ENCODE data around the gene CLCNKA.
"Not testable (repeated sequence)": the region's sequence is repeated elsewhere in the genome, so short reads cannot be mapped to it uniquely, and the experiment has no call there.

Gene CLCNKA

GRCh38 chr1:16032388-16033102 lies 10.7 kb downstream of the CLCNKA start:
- Mint-ChIP-seq H3K4me3 (no peak overlapping the region), H3K9me3 (no peaks in the 10 kb centered on the region), H3K27ac (no peak overlapping the region), H3K4me1 (ENCODE audit: low read depth) (no peaks in the 10 kb centered on the region), H3K27me3 (ENCODE audit: low read depth) (peaks cover 5% of the 10 kb centered on the region), H3K36me3 (ENCODE audit: low read depth) (no peaks in the 10 kb centered on the region)
- DNase-seq (ENCODE audit: low spot score), result peak; percentile 61

GRCh38 chr1:16033103-16033632 lies 11.3 kb downstream of the CLCNKA start:
- not testable (repeated sequence) for H3K4me3 Mint-ChIP-seq; H3K27ac Mint-ChIP-seq; H3K36me3 Mint-ChIP-seq (ENCODE audit: low read depth); DNase-seq (ENCODE audit: low spot score); H3K27me3 Mint-ChIP-seq (ENCODE audit: low read depth); H3K9me3 Mint-ChIP-seq; H3K4me1 Mint-ChIP-seq (ENCODE audit: low read depth)

GRCh38 chr1:16036461-16036860 lies 14.6 kb downstream of the CLCNKA start:
- H3K27me3 Mint-ChIP-seq (ENCODE audit: low read depth); DNase-seq (ENCODE audit: low spot score); H3K9me3 Mint-ChIP-seq; H3K4me1 Mint-ChIP-seq (ENCODE audit: low read depth); H3K27ac Mint-ChIP-seq; H3K4me3 Mint-ChIP-seq; H3K36me3 Mint-ChIP-seq (ENCODE audit: low read depth): not testable (repeated sequence)

- Mint-ChIP-seq H3K27ac (no peak overlapping the region), H3K9me3 (no peaks in the 10 kb centered on the region), H3K4me1 (ENCODE audit: low read depth) (no peaks in the 10 kb centered on the region), H3K27me3 (ENCODE audit: low read depth) (no peaks in the 10 kb centered on the region), H3K36me3 (ENCODE audit: low read depth) (no peaks in the 10 kb centered on the region), H3K4me3 (no peak overlapping the region)
- no peak for DNase-seq (ENCODE audit: low spot score)
These were observed 16.7 kb downstream of the CLCNKA start for GRCh38 chr1:16038620-16038912.

GRCh38 chr1:16039871-16040270 lies 18.0 kb downstream of the CLCNKA start:
- H3K27me3 Mint-ChIP-seq (ENCODE audit: low read depth); H3K9me3 Mint-ChIP-seq; H3K36me3 Mint-ChIP-seq (ENCODE audit: low read depth); H3K4me3 Mint-ChIP-seq; DNase-seq (ENCODE audit: low spot score); H3K4me1 Mint-ChIP-seq (ENCODE audit: low read depth); H3K27ac Mint-ChIP-seq: not testable (repeated sequence)

- H3K27ac Mint-ChIP-seq, result no peak overlapping the region
- H3K27me3 Mint-ChIP-seq (ENCODE audit: low read depth), result no peaks in the 10 kb centered on the region
- H3K4me3 Mint-ChIP-seq, result no peak overlapping the region
- no peaks in the 10 kb centered on the region for H3K4me1 Mint-ChIP-seq (ENCODE audit: low read depth)
- H3K9me3 Mint-ChIP-seq, result no peaks in the 10 kb centered on the region
- H3K36me3 Mint-ChIP-seq (ENCODE audit: low read depth), result no peaks in the 10 kb centered on the region
- DNase-seq (ENCODE audit: low spot score), result no peak
These were observed 19.4 kb downstream of the CLCNKA start for GRCh38 chr1:16041200-16041599.

GRCh38 chr1:16042096-16042495 lies 20.3 kb downstream of the CLCNKA start:
- Mint-ChIP-seq H3K4me1 (ENCODE audit: low read depth) (no peaks in the 10 kb centered on the region), H3K27ac (no peak overlapping the region), H3K4me3 (no peak overlapping the region), H3K36me3 (ENCODE audit: low read depth) (no peaks in the 10 kb centered on the region), H3K27me3 (ENCODE audit: low read depth) (no peaks in the 10 kb centered on the region), H3K9me3 (no peaks in the 10 kb centered on the region)
- no peak for DNase-seq (ENCODE audit: low spot score)

- not testable (repeated sequence) for H3K36me3 Mint-ChIP-seq (ENCODE audit: low read depth); DNase-seq (ENCODE audit: low spot score); H3K4me3 Mint-ChIP-seq; H3K27ac Mint-ChIP-seq; H3K27me3 Mint-ChIP-seq (ENCODE audit: low read depth); H3K4me1 Mint-ChIP-seq (ENCODE audit: low read depth); H3K9me3 Mint-ChIP-seq
These were observed 20.8 kb downstream of the CLCNKA start for GRCh38 chr1:16042654-16043053.

GRCh38 chr1:16043521-16043920 lies 21.7 kb downstream of the CLCNKA start, which contains the start of gene CLCNKB:
TSS of gene CLCNKB (plus strand) at chr1:16043782. CDS start at chr1:16044493, 711 bp downstream.
- no peak within 1 kb of the TSS for H3K4me3 Mint-ChIP-seq
- no peak for DNase-seq (ENCODE audit: low spot score)
- H3K4me1 Mint-ChIP-seq (ENCODE audit: low read depth), result no peaks in the 10 kb centered on the region
- no peak within 1 kb of the TSS for H3K27ac Mint-ChIP-seq
- no peaks in the 10 kb centered on the region for H3K9me3 Mint-ChIP-seq
- H3K27me3 Mint-ChIP-seq (ENCODE audit: low read depth), result peaks cover 3% of the 10 kb centered on the region
- H3K36me3 Mint-ChIP-seq (ENCODE audit: low read depth), result no peaks in the 10 kb centered on the region

- H3K4me3 Mint-ChIP-seq, result no peak overlapping the region
- no peaks in the 10 kb centered on the region for H3K4me1 Mint-ChIP-seq (ENCODE audit: low read depth)
- peaks cover 3% of the 10 kb centered on the region for H3K27me3 Mint-ChIP-seq (ENCODE audit: low read depth)
- DNase-seq (ENCODE audit: low spot score), result no peak
- no peak overlapping the region for H3K27ac Mint-ChIP-seq
- H3K9me3 Mint-ChIP-seq, result no peaks in the 10 kb centered on the region
- no peaks in the 10 kb centered on the region for H3K36me3 Mint-ChIP-seq (ENCODE audit: low read depth)
These were observed 22.1 kb downstream of the CLCNKA start for GRCh38 chr1:16043950-16044349.

- Mint-ChIP-seq H3K27me3 (ENCODE audit: low read depth) (peaks cover 11% of the 10 kb centered on the region), H3K4me3 (no peak overlapping the region), H3K4me1 (ENCODE audit: low read depth) (no peaks in the 10 kb centered on the region), H3K36me3 (ENCODE audit: low read depth) (no peaks in the 10 kb centered on the region), H3K27ac (no peak overlapping the region), H3K9me3 (no peaks in the 10 kb centered on the region)
- DNase-seq (ENCODE audit: low spot score), result no peak
These were observed 25.0 kb downstream of the CLCNKA start for GRCh38 chr1:16046842-16047241.

GRCh38 chr1:16047791-16048475 lies 26.1 kb downstream of the CLCNKA start:
- H3K4me3 Mint-ChIP-seq, result peak overlapping the region; percentile 21
- no peaks in the 10 kb centered on the region for H3K36me3 Mint-ChIP-seq (ENCODE audit: low read depth)
- DNase-seq (ENCODE audit: low spot score), result no peak
- H3K4me1 Mint-ChIP-seq (ENCODE audit: low read depth), result no peaks in the 10 kb centered on the region
- H3K9me3 Mint-ChIP-seq, result no peaks in the 10 kb centered on the region
- peaks cover 11% of the 10 kb centered on the region for H3K27me3 Mint-ChIP-seq (ENCODE audit: low read depth)
- H3K27ac Mint-ChIP-seq, result no peak overlapping the region

GRCh38 chr1:16048573-16049189 lies 26.8 kb downstream of the CLCNKA start:
- no peaks in the 10 kb centered on the region for H3K4me1 Mint-ChIP-seq (ENCODE audit: low read depth)
- H3K9me3 Mint-ChIP-seq, result no peaks in the 10 kb centered on the region
- H3K4me3 Mint-ChIP-seq, result no peak overlapping the region
- no peaks in the 10 kb centered on the region for H3K36me3 Mint-ChIP-seq (ENCODE audit: low read depth)
- DNase-seq (ENCODE audit: low spot score), result no peak
- H3K27me3 Mint-ChIP-seq (ENCODE audit: low read depth), result peaks cover 11% of the 10 kb centered on the region
- H3K27ac Mint-ChIP-seq, result no peak overlapping the region

- Mint-ChIP-seq H3K9me3 (no peaks in the 10 kb centered on the region), H3K27me3 (ENCODE audit: low read depth) (peaks cover 11% of the 10 kb centered on the region), H3K36me3 (ENCODE audit: low read depth) (no peaks in the 10 kb centered on the region), H3K4me3 (no peak overlapping the region), H3K27ac (no peak overlapping the region), H3K4me1 (ENCODE audit: low read depth) (no peaks in the 10 kb centered on the region)
- DNase-seq (ENCODE audit: low spot score), result no peak
These were observed 28.5 kb downstream of the CLCNKA start for GRCh38 chr1:16050328-16050727.
